A549 (cell line): ENCODE measurements around the gene C3orf18.

Source experiments
- FOSL2 ChIP-seq, 2 experiments: fragments of 450-650 bp in 1 of 2; fragments of >200 bp in 1 of 2; sonication (Bioruptor Twin) in 1 of 2; formaldehyde crosslinking; IDR thresholded peaks; 2 replicates each; pipeline versions ENCODE4 v1.5.0 to v1.6.1; 2016 to 2020; ENCODE audit warnings: mild to moderate bottlenecking in 1 of 2, moderate library complexity in 1 of 2
- HOXA7 ChIP-seq: fragments of 250-450 bp; sonication (Bioruptor Pico); IDR thresholded peaks from 2 replicates; pipeline ENCODE4 v1.5.0; 2020; ENCODE audit warnings: mild to moderate bottlenecking, moderate library complexity
- JUN ChIP-seq, 2 experiments: fragments of >200 bp; sonication (Bioruptor Twin); formaldehyde crosslinking; IDR thresholded peaks; 2 replicates in 1 of 2; 3 replicates in 1 of 2; pipeline ENCODE4 v1.6.1; 2016 to 2017
- NR3C1 ChIP-seq: fragments of >200 bp; sonication (Bioruptor Twin); formaldehyde crosslinking; IDR thresholded peaks from 3 replicates; pipeline ENCODE4 v1.6.1; 2017
- RCOR1 ChIP-seq: fragments of 150-350 bp; IDR thresholded peaks from 2 replicates; pipeline ENCODE4 v1.6.1; 2014; ENCODE audit warnings: antibody characterized with exemption, low read length, low read depth
- RFX5 ChIP-seq: fragments of 450-650 bp; IDR thresholded peaks from 2 replicates; pipeline ENCODE4 v1.7.1; 2014; ENCODE audit warnings: antibody characterized with exemption, mild to moderate bottlenecking, moderate library complexity
- SMC3 ChIP-seq: fragments of >200 bp; sonication (Bioruptor Twin); formaldehyde crosslinking; IDR thresholded peaks from 3 replicates; pipeline ENCODE4 v1.6.1; 2018; ENCODE audit warnings: inconsistent platforms
- USF2 ChIP-seq: fragments of 450-650 bp; IDR thresholded peaks from 2 replicates; pipeline ENCODE4 v1.6.1; 2014; ENCODE audit warnings: antibody characterized with exemption
- TF ChIP-seq, protein P1 (sequence below): fragments of >200 bp; sonication (Bioruptor Twin); formaldehyde crosslinking; IDR thresholded peaks from 3 replicates; pipeline ENCODE4 v1.5.1; 2016

DNA sequence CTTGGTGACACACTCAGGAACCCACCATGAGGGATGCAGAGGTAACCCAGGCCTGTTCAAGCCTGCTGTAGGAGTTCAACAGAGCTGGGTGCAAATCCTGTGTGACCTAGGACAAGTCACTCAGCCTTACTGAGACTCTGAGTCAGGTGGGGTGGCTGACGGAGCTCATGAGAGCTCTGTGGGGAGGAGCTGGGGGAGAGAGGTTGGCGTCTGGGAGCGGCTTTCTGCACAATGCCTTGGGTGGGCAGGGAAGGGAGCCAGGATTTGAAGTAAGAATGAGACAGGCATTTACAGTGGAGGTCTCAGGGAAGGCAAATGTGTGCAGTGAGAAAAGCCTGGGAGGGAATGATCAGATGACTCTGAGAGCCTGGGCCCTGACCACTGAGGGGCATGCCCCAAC is 18.3 kb downstream of the C3orf18 start:
- TF ChIP-seq, protein P1, sequence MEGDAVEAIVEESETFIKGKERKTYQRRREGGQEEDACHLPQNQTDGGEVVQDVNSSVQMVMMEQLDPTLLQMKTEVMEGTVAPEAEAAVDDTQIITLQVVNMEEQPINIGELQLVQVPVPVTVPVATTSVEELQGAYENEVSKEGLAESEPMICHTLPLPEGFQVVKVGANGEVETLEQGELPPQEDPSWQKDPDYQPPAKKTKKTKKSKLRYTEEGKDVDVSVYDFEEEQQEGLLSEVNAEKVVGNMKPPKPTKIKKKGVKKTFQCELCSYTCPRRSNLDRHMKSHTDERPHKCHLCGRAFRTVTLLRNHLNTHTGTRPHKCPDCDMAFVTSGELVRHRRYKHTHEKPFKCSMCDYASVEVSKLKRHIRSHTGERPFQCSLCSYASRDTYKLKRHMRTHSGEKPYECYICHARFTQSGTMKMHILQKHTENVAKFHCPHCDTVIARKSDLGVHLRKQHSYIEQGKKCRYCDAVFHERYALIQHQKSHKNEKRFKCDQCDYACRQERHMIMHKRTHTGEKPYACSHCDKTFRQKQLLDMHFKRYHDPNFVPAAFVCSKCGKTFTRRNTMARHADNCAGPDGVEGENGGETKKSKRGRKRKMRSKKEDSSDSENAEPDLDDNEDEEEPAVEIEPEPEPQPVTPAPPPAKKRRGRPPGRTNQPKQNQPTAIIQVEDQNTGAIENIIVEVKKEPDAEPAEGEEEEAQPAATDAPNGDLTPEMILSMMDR, result no peak
- TF ChIP-seq SMC3 (no peak), NR3C1 (no peak), RFX5 (no peak), FOSL2 (IDR thresholded peaks at IDR 0.05) (no peak), FOSL2 (CRISPR knock-in tag; IDR thresholded peaks at IDR 0.05) (no peak), RCOR1 (no peak), USF2 (no peak), HOXA7 (CRISPR knock-in tag) (no peak), JUN (IDR thresholded peaks at IDR 0.05) (no peak)
